IMR-90 (cell line): ENCODE data around the gene ATP1B3. TPM values are rescaled to one million over a fixed set of nuclear protein-coding genes. Genes with fewer than 3 reads are reported as not detected.
"Not testable (repeated sequence)": the region's sequence is repeated elsewhere in the genome, so short reads cannot be mapped to it uniquely, and the experiment has no call there.

Source experiments
- ATAC-seq: fragments of 200-7000 bp; cut with Tn5 transposase; 2 replicates; pipeline ENCODE4 v1.9.1; 2020; ENCODE audit warnings: low read depth, mild to moderate bottlenecking, moderate library complexity
- BruUV-seq: library from RNA; stranded (reverse); fragments of 400-500 nt; replicated peaks from 2 replicates; lab custom pipeline; 2021; lab: Mats Ljungman, UMichigan
- CTCF ChIA-PET: fragments of 300-600 bp; formaldehyde crosslinking; extraction: SDS; loops from one replicate; lab custom pipeline; 2021; ENCODE audit warnings: antibody characterized with exemption; lab: Yijun Ruan, JAX
- POLR2A ChIA-PET: fragments of 300-600 bp; sonication (Branson Sonifier 250); formaldehyde crosslinking; loops from one replicate; lab custom pipeline; 2022; ENCODE audit warnings: antibody characterized with exemption; ENCODE audit not compliant: unreplicated experiment; lab: Charles Lee
- DNase-seq: peaks from one replicate; pipeline ENCODE4 v3.0.0; 2013
- H2AFZ ChIP-seq: replicated peaks from 2 replicates; pipeline ENCODE3; 2013; ENCODE audit warnings: low read length, mild to moderate bottlenecking; ENCODE audit not compliant: poor library complexity
- H2AK5ac ChIP-seq: 2 replicates; pipeline ENCODE4 v1.6.1; 2013; ENCODE audit warnings: low read depth, low read length, inconsistent platforms
- H2AK9ac ChIP-seq: replicated peaks from 2 replicates; pipeline ENCODE3; 2013; ENCODE audit warnings: mild to moderate bottlenecking, low read depth, low read length, moderate library complexity; ENCODE audit not compliant: poor library complexity
- H2BK120ac ChIP-seq: 2 replicates; pipeline ENCODE4 v1.6.1; 2013; ENCODE audit warnings: low read depth, low read length, inconsistent platforms
- H2BK15ac ChIP-seq: 3 replicates; pipeline ENCODE4 v1.6.1; 2013; ENCODE audit warnings: low read depth, low read length, inconsistent platforms
- H2BK20ac ChIP-seq: 2 replicates; pipeline ENCODE4 v1.6.1; 2013; ENCODE audit warnings: low read depth, mild to moderate bottlenecking, inconsistent platforms, low read length, moderate library complexity
- H2BK5ac ChIP-seq: 2 replicates; pipeline ENCODE4 v1.6.1; 2013; ENCODE audit warnings: mild to moderate bottlenecking, low read depth, low read length, inconsistent platforms; ENCODE audit not compliant: poor library complexity, severe bottlenecking
- H3K14ac ChIP-seq: replicated peaks from 2 replicates; pipeline ENCODE4 v1.6.1; 2013; ENCODE audit warnings: low read depth, low read length, inconsistent platforms
- H3K18ac ChIP-seq: 2 replicates; pipeline ENCODE4 v1.6.1; 2013; ENCODE audit warnings: low read depth, low read length, control low read depth
- H3K23ac ChIP-seq: 2 replicates; pipeline ENCODE4 v1.6.1; 2013; ENCODE audit warnings: low read depth, low read length, inconsistent platforms
- H3K27ac ChIP-seq: 2 replicates; pipeline ENCODE4 v1.5.1; 2013; ENCODE audit warnings: mild to moderate bottlenecking, control low read depth, low read length; ENCODE audit not compliant: insufficient read depth
- H3K27me3 ChIP-seq: 2 replicates; pipeline ENCODE4 v1.6.1; 2013; ENCODE audit warnings: low read length; ENCODE audit not compliant: control insufficient read depth, insufficient read depth
- H3K36me3 ChIP-seq: 2 replicates; pipeline ENCODE4 v1.6.1; 2013; ENCODE audit warnings: low read length, mixed read lengths; ENCODE audit not compliant: control insufficient read depth, insufficient read depth
- H3K4ac ChIP-seq: 2 replicates; pipeline ENCODE4 v1.6.1; 2013; ENCODE audit warnings: low read depth, low read length, inconsistent platforms
- H3K4me1 ChIP-seq: 2 replicates; pipeline ENCODE4 v1.6.1; 2013; ENCODE audit warnings: low read length, mixed read lengths; ENCODE audit not compliant: control insufficient read depth, insufficient read depth
- H3K4me2 ChIP-seq: 2 replicates; pipeline ENCODE4 v1.6.1; 2013; ENCODE audit warnings: low read depth, mild to moderate bottlenecking, control low read depth, low read length, moderate library complexity
- H3K4me3 ChIP-seq: 2 replicates; pipeline ENCODE4 v1.5.1; 2013; ENCODE audit warnings: low read depth, mild to moderate bottlenecking, control low read depth, low read length, moderate library complexity; ENCODE audit not compliant: insufficient read depth
- H3K56ac ChIP-seq: 2 replicates; pipeline ENCODE4 v1.6.1; 2013; ENCODE audit warnings: low read length, inconsistent platforms; ENCODE audit not compliant: insufficient read depth; ENCODE audit errors: extremely low read depth
- H3K79me1 ChIP-seq, 2 experiments: 2 replicates each; pipeline ENCODE4 v1.6.1; 2013; ENCODE audit warnings: low read length in 2 of 2, inconsistent platforms in 1 of 2, low read depth in 1 of 2
- H3K9ac ChIP-seq: 2 replicates; pipeline ENCODE4 v1.6.1; 2013; ENCODE audit warnings: low read depth, low read length, control low read depth
- H3K9me1 ChIP-seq: 2 replicates; pipeline ENCODE4 v1.6.1; 2013; ENCODE audit warnings: low read length, inconsistent platforms; ENCODE audit not compliant: insufficient read depth
- H3K9me3 ChIP-seq: 2 replicates; pipeline ENCODE4 v1.6.1; 2013; ENCODE audit warnings: low read length; ENCODE audit not compliant: control insufficient read depth, insufficient read depth
- H4K20me1 ChIP-seq: 2 replicates; pipeline ENCODE4 v1.6.1; 2013; ENCODE audit warnings: low read length, inconsistent platforms; ENCODE audit not compliant: insufficient read depth
- H4K5ac ChIP-seq: 2 replicates; pipeline ENCODE4 v1.6.1; 2013; ENCODE audit warnings: mild to moderate bottlenecking, low read depth, low read length, control low read depth
- H4K8ac ChIP-seq, 2 experiments: 2 replicates each; pipeline ENCODE4 v1.6.1; 2013; ENCODE audit warnings: low read depth in 2 of 2, low read length in 2 of 2, control low read depth in 1 of 2, inconsistent platforms in 1 of 2
- H4K91ac ChIP-seq: 2 replicates; pipeline ENCODE4 v1.6.1; 2013; ENCODE audit warnings: low read depth, low read length, inconsistent platforms; ENCODE audit not compliant: insufficient read depth
- WGBS, 2 experiments: methylation state at CpG; one replicate each; pipeline versions ENCODE4 v1.1.5 to v1.1.7; 2013; ENCODE audit warnings: missing lambda C conversion rate in 2 of 2; ENCODE audit not compliant: insufficient read length in 1 of 2; ENCODE audit errors: extremely low coverage in 2 of 2; 5-methylcytosine and 5-hydroxymethylcytosine counted together
- dilution Hi-C: fragments of 300-500 bp; cut with HindIII; formaldehyde crosslinking; loops from one replicate; pipeline ENCODE4 v1.14.3; 2018; ENCODE audit warnings: low sequenced_read_pairs; ENCODE audit not compliant: unreplicated experiment
- in situ Hi-C: fragments of 300-500 bp; cut with MboI; formaldehyde crosslinking; loops from 3 replicates; pipeline ENCODE4 v1.14.3; 2019; ENCODE audit warnings: low sequenced_read_pairs, inconsistent platforms, mixed read lengths
- intact Hi-C: fragments of 100-400 bp; cut with micrococcal nuclease; formaldehyde crosslinking; loops from 2 replicates; pipeline ENCODE4 v1.10.0; 2022
- polyA plus RNA-seq, 3 experiments: library from polyadenylated mRNA; depleted of rRNA; stranded (reverse); fragments of >200 nt; gene quantifications; 2 replicates each; pipeline ENCODE4 v1.2.3, GENCODE V29; 2012; ENCODE audit warnings: low replicate concordance in 1 of 3
- total RNA-seq: library from RNA; depleted of rRNA; stranded (reverse); fragments of >200 nt; gene quantifications from 2 replicates; pipeline ENCODE4 v1.2.3, GENCODE V29; 2012

ATP1B3 gene
- total and polyA plus RNA-seq, 2 of the 4 experiments (the other 2 are of a cell fraction): 64.3 to 126 TPM

GRCh38 chr3:141848159-141848748 is 28.2 kb upstream of the ATP1B3 start:
- H2BK15ac ChIP-seq, H2BK5ac ChIP-seq, H3K4me3 ChIP-seq, H4K5ac ChIP-seq, ATAC-seq, CTCF ChIA-PET, intact Hi-C loops, H3K9me1 ChIP-seq, H3K27me3 ChIP-seq, H2AK5ac ChIP-seq, H3K79me1 ChIP-seq, H3K9me3 ChIP-seq, H3K9ac ChIP-seq, H3K14ac ChIP-seq, H3K36me3 ChIP-seq, POLR2A ChIA-PET, H3K4me1 ChIP-seq, BruUV-seq, H3K4ac ChIP-seq, H3K56ac ChIP-seq, DNase-seq, H2AK9ac ChIP-seq, H4K8ac ChIP-seq, H3K27ac ChIP-seq, H2AFZ ChIP-seq, H3K18ac ChIP-seq, H4K20me1 ChIP-seq, H2BK20ac ChIP-seq, H4K91ac ChIP-seq, H3K4me2 ChIP-seq, H3K23ac ChIP-seq, dilution Hi-C loops, H2BK120ac ChIP-seq, in situ Hi-C loops: not testable (repeated sequence)
- WGBS, 2 experiments: no CpG with 5 or more reads among the region's 5 CpGs
